CD14-positive monocyte (primary cell): ENCODE measurements around the gene KLK12. TPM values are rescaled to one million over a fixed set of nuclear protein-coding genes. Genes with fewer than 3 reads are reported as not detected.

Experiments used
- DNase-seq, 3 donors: peaks; one replicate each; pipeline ENCODE4 v3.0.0-alpha.2; 2011 to 2022
- H2AFZ ChIP-seq: 2 replicates; pipeline ENCODE4 v1.6.0; 2012; ENCODE audit warnings: mild to moderate bottlenecking, low read depth, low read length, inconsistent platforms; ENCODE audit not compliant: insufficient read depth, poor library complexity, severe bottlenecking
- H3K27ac ChIP-seq, 2 donors: 1 replicate in 1 of 2; 2 replicates in 1 of 2; pipeline ENCODE4 v1.5.1; 2012 to 2013; ENCODE audit warnings: low read length in 2 of 2, control low read depth in 1 of 2, inconsistent platforms in 1 of 2, low read depth in 1 of 2, mild to moderate bottlenecking in 1 of 2
- H3K27me3 ChIP-seq, 2 donors: one replicate each; pipeline versions ENCODE4 v1.6.0 to v1.6.1; 2011 to 2013; ENCODE audit warnings: low read length in 2 of 2; ENCODE audit not compliant: control insufficient read depth in 2 of 2, insufficient read depth in 2 of 2
- H3K36me3 ChIP-seq, 2 donors: replicated peaks in 1 of 2; 1 replicate in 1 of 2; 2 replicates in 1 of 2; pipeline versions ENCODE4 v1.5.1 to v1.6.1; 2012 to 2013; ENCODE audit warnings: low read length in 2 of 2, control low read depth in 1 of 2, inconsistent platforms in 1 of 2, mild to moderate bottlenecking in 1 of 2; ENCODE audit not compliant: insufficient read depth in 2 of 2, control insufficient read depth in 1 of 2
- H3K4me1 ChIP-seq, 2 donors: 1 replicate in 1 of 2; 2 replicates in 1 of 2; pipeline versions ENCODE4 v1.5.1 to v1.6.1; 2012 to 2013; ENCODE audit warnings: low read length in 2 of 2, control low read depth in 1 of 2, inconsistent platforms in 1 of 2, mild to moderate bottlenecking in 1 of 2, moderate library complexity in 1 of 2; ENCODE audit not compliant: insufficient read depth in 2 of 2, control insufficient read depth in 1 of 2
- H3K4me2 ChIP-seq: replicated peaks from 2 replicates; pipeline ENCODE3; 2012; ENCODE audit warnings: low read length, moderate library complexity, mild to moderate bottlenecking; ENCODE audit not compliant: poor library complexity, severe bottlenecking; ENCODE audit errors: extremely low read depth
- H3K4me3 ChIP-seq, 3 experiments: fragments of 200-600 bp in 1 of 3; sonication (generic) in 1 of 3; replicated peaks in 1 of 3; 1 replicate in 2 of 3; 2 replicates in 1 of 3; pipeline ENCODE4 v1.5.1; 2011 to 2013; ENCODE audit warnings: low read length in 3 of 3, mild to moderate bottlenecking in 3 of 3, control low read depth in 2 of 3, low read depth in 2 of 3, inconsistent platforms in 1 of 3, moderate library complexity in 1 of 3
- H3K79me2 ChIP-seq: 2 replicates; pipeline ENCODE4 v1.6.0; 2012; ENCODE audit warnings: mild to moderate bottlenecking, control low read depth, inconsistent platforms, low read length, moderate library complexity; ENCODE audit not compliant: insufficient read depth
- H3K9ac ChIP-seq: 2 replicates; pipeline ENCODE4 v1.6.0; 2017; ENCODE audit warnings: low read length, mild to moderate bottlenecking; ENCODE audit not compliant: insufficient read depth, poor library complexity, severe bottlenecking
- H3K9me3 ChIP-seq, 2 donors: replicated peaks in 1 of 2; 1 replicate in 1 of 2; 2 replicates in 1 of 2; pipeline versions ENCODE4 v1.5.1 to v1.6.1; 2012 to 2013; ENCODE audit warnings: low read length in 2 of 2, control low read depth in 1 of 2; ENCODE audit not compliant: control insufficient read depth in 1 of 2, insufficient read depth in 1 of 2
- H4K20me1 ChIP-seq: 2 replicates; pipeline ENCODE4 v1.6.0; 2012; ENCODE audit warnings: mild to moderate bottlenecking, low read length, control low read depth, moderate library complexity; ENCODE audit not compliant: insufficient read depth
- H3K27ac Mint-ChIP-seq, 7 donors: one replicate each; pipeline ENCODE4 v1.8.0; 2020; ENCODE audit warnings: mild to moderate bottlenecking in 7 of 7, mixed read lengths in 7 of 7, moderate library complexity in 6 of 7, inconsistent platforms in 2 of 7
- H3K27me3 Mint-ChIP-seq, 3 donors: one replicate each; pipeline ENCODE4 v1.8.0; 2021 to 2022; ENCODE audit warnings: low read depth in 3 of 3, mild to moderate bottlenecking in 3 of 3, mixed read lengths in 3 of 3, moderate library complexity in 3 of 3, inconsistent platforms in 1 of 3
- H3K36me3 Mint-ChIP-seq, 2 donors: one replicate each; pipeline ENCODE4 v1.8.0; 2020; ENCODE audit warnings: mixed read lengths in 2 of 2, inconsistent platforms in 1 of 2, mild to moderate bottlenecking in 1 of 2
- H3K4me1 Mint-ChIP-seq: one replicate; pipeline ENCODE4 v1.8.0; 2020; ENCODE audit warnings: mild to moderate bottlenecking, mixed read lengths
- H3K4me3 Mint-ChIP-seq, 2 donors: one replicate each; pipeline ENCODE4 v1.8.0; 2020; ENCODE audit warnings: mild to moderate bottlenecking in 2 of 2, mixed read lengths in 2 of 2, moderate library complexity in 1 of 2
- H3K9me3 Mint-ChIP-seq, 7 donors: one replicate each; pipeline ENCODE4 v1.8.0; 2020 to 2022; ENCODE audit warnings: mixed read lengths in 7 of 7, mild to moderate bottlenecking in 6 of 7, moderate library complexity in 6 of 7, inconsistent platforms in 2 of 7
- WGBS: methylation state at CpG from one replicate; pipeline ENCODE4 v1.1.5; 2013; ENCODE audit warnings: missing lambda C conversion rate; ENCODE audit not compliant: insufficient coverage; 5-methylcytosine and 5-hydroxymethylcytosine counted together
- intact Hi-C, 2 donors: fragments of 100-400 bp; cut with micrococcal nuclease; formaldehyde crosslinking; loops; one replicate each; pipeline versions ENCODE4 v1.15.0 to v1.15.1; 2023
- polyA plus RNA-seq, 3 donors: library from polyadenylated mRNA; depleted of rRNA in 1 of 3; unstranded in 2 of 3; stranded (reverse) in 1 of 3; fragments of 300-500 nt in 2 of 3; fragments of >200 nt in 1 of 3; fragmentation: Illumina TruSeq in 2 of 3; gene quantifications; 1 replicate in 2 of 3; 2 replicates in 1 of 3; pipeline ENCODE4 v1.2.3, GENCODE V29; 2012 to 2021
- TF ChIP-seq, protein P1 (sequence below): fragments of 200-600 bp; IDR thresholded peaks from one replicate; pipeline ENCODE4 v1.8.0; 2022; ENCODE audit warnings: antibody characterized with exemption, mild to moderate bottlenecking

The KLK12 gene
- polyA plus RNA-seq, 3 donors = not detected

DNA sequence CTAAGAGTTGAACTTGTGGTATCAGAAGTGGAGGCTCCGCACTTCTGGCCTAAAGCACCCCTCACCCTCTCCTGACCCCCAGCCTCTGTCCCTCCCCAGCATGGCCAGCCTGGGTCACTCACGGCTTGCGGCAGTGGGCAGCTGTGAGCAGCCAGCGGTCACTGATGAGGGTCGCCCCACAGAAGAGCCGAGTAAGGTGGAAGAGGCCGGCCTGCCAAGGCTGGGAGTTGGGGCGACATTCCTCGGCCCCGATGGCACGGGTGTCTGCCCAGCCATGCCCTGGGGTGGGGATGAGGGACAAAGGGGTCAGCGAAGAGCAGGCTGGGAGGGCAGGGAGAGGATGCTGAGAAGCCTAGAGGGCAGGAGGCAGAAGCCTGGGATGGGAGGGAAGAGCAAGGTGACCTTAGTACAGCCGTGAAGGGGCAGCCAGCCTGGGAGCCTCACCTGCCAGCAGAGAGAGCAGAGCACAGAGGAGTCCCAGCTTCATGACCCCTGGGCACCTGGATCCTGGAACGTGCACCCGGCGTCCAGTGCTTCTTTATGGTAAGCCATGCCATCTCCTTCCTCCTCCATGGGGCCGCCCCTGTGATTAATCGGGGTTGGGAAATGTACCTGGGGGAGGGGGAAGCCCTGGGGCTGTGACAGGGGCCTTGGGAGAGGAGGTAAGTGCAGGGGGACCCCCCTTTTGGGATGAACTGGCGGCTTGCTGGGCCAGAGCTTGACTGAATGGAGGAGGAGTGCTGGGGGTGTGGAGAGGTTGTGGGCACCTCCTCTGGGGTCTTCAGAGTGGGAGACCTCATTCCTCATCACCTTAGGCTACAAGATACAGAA, 25.5 kb downstream of the KLK12 start:
- Histone ChIP-seq H2AFZ (no peak overlapping the region), H3K9ac (no peak overlapping the region), H3K27ac (no peak overlapping the region), H3K36me3 (no peaks in the 10 kb centered on the region), H3K4me3 (no peak overlapping the region), H3K9me3 (no peaks in the 10 kb centered on the region), H3K4me1 (no peaks in the 10 kb centered on the region), H4K20me1 (no peaks in the 10 kb centered on the region), H3K27me3 (no peaks in the 10 kb centered on the region), H3K4me2 (no peak overlapping the region), H3K79me2 (no peaks in the 10 kb centered on the region)
- Mint-ChIP-seq H3K27me3 (peaks cover 14 to 36% (median 29%) of the 10 kb centered on the region in 3 donors), H3K36me3 (no peaks in the 10 kb centered on the region), H3K4me3 (no peak overlapping the region), H3K9me3 (peaks cover 0 to 2% (median 0%) of the 10 kb centered on the region in 7 donors), H3K27ac (no peak overlapping the region), H3K4me1 (no peaks in the 10 kb centered on the region)
- 78% methylated on average over 12 of the region's 19 CpGs for WGBS
- no peak for DNase-seq
- intact Hi-C loops = no loop called here
- TF ChIP-seq, protein P1, sequence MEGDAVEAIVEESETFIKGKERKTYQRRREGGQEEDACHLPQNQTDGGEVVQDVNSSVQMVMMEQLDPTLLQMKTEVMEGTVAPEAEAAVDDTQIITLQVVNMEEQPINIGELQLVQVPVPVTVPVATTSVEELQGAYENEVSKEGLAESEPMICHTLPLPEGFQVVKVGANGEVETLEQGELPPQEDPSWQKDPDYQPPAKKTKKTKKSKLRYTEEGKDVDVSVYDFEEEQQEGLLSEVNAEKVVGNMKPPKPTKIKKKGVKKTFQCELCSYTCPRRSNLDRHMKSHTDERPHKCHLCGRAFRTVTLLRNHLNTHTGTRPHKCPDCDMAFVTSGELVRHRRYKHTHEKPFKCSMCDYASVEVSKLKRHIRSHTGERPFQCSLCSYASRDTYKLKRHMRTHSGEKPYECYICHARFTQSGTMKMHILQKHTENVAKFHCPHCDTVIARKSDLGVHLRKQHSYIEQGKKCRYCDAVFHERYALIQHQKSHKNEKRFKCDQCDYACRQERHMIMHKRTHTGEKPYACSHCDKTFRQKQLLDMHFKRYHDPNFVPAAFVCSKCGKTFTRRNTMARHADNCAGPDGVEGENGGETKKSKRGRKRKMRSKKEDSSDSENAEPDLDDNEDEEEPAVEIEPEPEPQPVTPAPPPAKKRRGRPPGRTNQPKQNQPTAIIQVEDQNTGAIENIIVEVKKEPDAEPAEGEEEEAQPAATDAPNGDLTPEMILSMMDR = no peak

DNA sequence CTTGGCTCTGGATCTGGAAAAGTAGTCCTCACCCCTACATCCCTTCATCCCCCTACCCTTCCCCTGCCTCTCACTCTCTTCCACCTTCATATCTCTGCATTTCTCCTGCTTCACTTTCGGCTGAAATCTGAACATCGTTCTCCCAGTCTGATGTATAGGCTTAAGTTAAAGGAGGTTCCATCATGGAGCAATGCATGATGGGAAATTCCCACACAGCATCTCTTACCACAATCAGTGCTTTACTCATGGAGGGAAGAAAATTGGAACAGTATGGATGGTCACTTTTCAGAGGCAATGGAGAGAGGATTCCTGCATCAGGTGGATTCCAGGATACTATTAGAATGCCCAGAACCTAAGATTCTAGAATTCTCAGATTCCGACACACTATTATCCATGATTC, 27.3 kb downstream of the KLK12 start:
- H4K20me1 ChIP-seq = no peaks in the 10 kb centered on the region
- no peaks in the 10 kb centered on the region for H3K36me3 Mint-ChIP-seq
- intact Hi-C loops = no loop called here
- no CpG with 5 or more reads among the region's 3 CpGs for WGBS
- no peak overlapping the region for H3K27ac ChIP-seq
- H3K4me3 ChIP-seq = no peak overlapping the region
- H3K4me2 ChIP-seq = no peak overlapping the region
- H3K9me3 ChIP-seq = peaks cover 3% of the 10 kb centered on the region in 2 donors
- TF ChIP-seq, protein P1 = no peak
- peak overlapping the region in 1 of 2 donors; percentile 37 for H3K4me3 Mint-ChIP-seq
- no peaks in the 10 kb centered on the region for H3K27me3 ChIP-seq
- H3K4me1 ChIP-seq = no peaks in the 10 kb centered on the region
- no peaks in the 10 kb centered on the region for H3K79me2 ChIP-seq
- peaks cover 2 to 7% (median 3%) of the 10 kb centered on the region in 7 donors for H3K9me3 Mint-ChIP-seq
- H3K27me3 Mint-ChIP-seq = peaks cover 20 to 37% (median 21%) of the 10 kb centered on the region in 3 donors
- no peak overlapping the region for H2AFZ ChIP-seq
- H3K9ac ChIP-seq = no peak overlapping the region
- H3K27ac Mint-ChIP-seq = no peak overlapping the region
- no peaks in the 10 kb centered on the region for H3K36me3 ChIP-seq
- DNase-seq = no peak
- peaks cover 3% of the 10 kb centered on the region for H3K4me1 Mint-ChIP-seq
